Trophoblast cell (in vitro differentiated cells and primary cell): ENCODE data around the gene RGCC.

Experiments
- DNase-seq, 2 donors: peaks; one replicate each; pipeline ENCODE4 v3.0.0-alpha.2; 2016
- H2AFZ ChIP-seq: 2 replicates; pipeline ENCODE4 v1.6.1; 2013; ENCODE audit warnings: low read length, moderate library complexity, mild to moderate bottlenecking; ENCODE audit not compliant: insufficient read depth, poor library complexity
- H2AK5ac ChIP-seq: 2 replicates; pipeline ENCODE4 v1.6.1; 2013; ENCODE audit warnings: mild to moderate bottlenecking, low read length
- H2BK120ac ChIP-seq: 2 replicates; pipeline ENCODE4 v1.6.1; 2013; ENCODE audit warnings: low read length, mild to moderate bottlenecking, moderate library complexity; ENCODE audit not compliant: insufficient read depth, poor library complexity
- H2BK12ac ChIP-seq: 2 replicates; pipeline ENCODE4 v1.6.1; 2013; ENCODE audit warnings: mild to moderate bottlenecking, low read length, moderate library complexity
- H2BK5ac ChIP-seq: 2 replicates; pipeline ENCODE4 v1.6.1; 2013; ENCODE audit warnings: low read length, low read depth, moderate library complexity, mild to moderate bottlenecking; ENCODE audit not compliant: poor library complexity
- H3K14ac ChIP-seq: 2 replicates; pipeline ENCODE4 v1.6.1; 2013; ENCODE audit warnings: mild to moderate bottlenecking, low read length
- H3K18ac ChIP-seq: 2 replicates; pipeline ENCODE4 v1.6.1; 2013; ENCODE audit warnings: mild to moderate bottlenecking, low read length
- H3K23ac ChIP-seq: 2 replicates; pipeline ENCODE4 v1.6.1; 2013; ENCODE audit warnings: low read length
- H3K27ac ChIP-seq: 2 replicates; pipeline ENCODE4 v1.5.1; 2013; ENCODE audit warnings: low read depth, mild to moderate bottlenecking, inconsistent platforms, low read length, moderate library complexity
- H3K27me3 ChIP-seq: 2 replicates; pipeline ENCODE4 v1.6.1; 2013; ENCODE audit warnings: inconsistent platforms, mild to moderate bottlenecking, low read length, moderate library complexity; ENCODE audit not compliant: insufficient read depth
- H3K36me3 ChIP-seq, 2 experiments: 1 replicate in 1 of 2; 2 replicates in 1 of 2; pipeline ENCODE4 v1.6.1; 2013; ENCODE audit warnings: low read length in 2 of 2, mild to moderate bottlenecking in 2 of 2, moderate library complexity in 1 of 2; ENCODE audit not compliant: insufficient read depth in 2 of 2, control insufficient read depth in 1 of 2
- H3K4ac ChIP-seq: 2 replicates; pipeline ENCODE4 v1.6.1; 2013; ENCODE audit warnings: low read depth, mild to moderate bottlenecking, low read length, moderate library complexity
- H3K4me1 ChIP-seq, 2 experiments: 1 replicate in 1 of 2; 2 replicates in 1 of 2; pipeline ENCODE4 v1.6.1; 2013; ENCODE audit warnings: low read length in 2 of 2, mild to moderate bottlenecking in 2 of 2, moderate library complexity in 1 of 2; ENCODE audit not compliant: insufficient read depth in 2 of 2, control insufficient read depth in 1 of 2
- H3K4me2 ChIP-seq: 2 replicates; pipeline ENCODE4 v1.6.1; 2013; ENCODE audit warnings: inconsistent platforms, mild to moderate bottlenecking, low read length, moderate library complexity
- H3K4me3 ChIP-seq: 2 replicates; pipeline ENCODE4 v1.5.1; 2013; ENCODE audit warnings: mild to moderate bottlenecking, low read depth, low read length, inconsistent platforms
- H3K79me1 ChIP-seq: one replicate; pipeline ENCODE4 v1.6.1; 2013; ENCODE audit warnings: low read length
- H3K79me2 ChIP-seq: 2 replicates; pipeline ENCODE4 v1.6.1; 2013; ENCODE audit warnings: low read length, mild to moderate bottlenecking; ENCODE audit not compliant: control insufficient read depth, insufficient read depth, poor library complexity
- H3K9ac ChIP-seq: 2 replicates; pipeline ENCODE4 v1.6.1; 2013; ENCODE audit warnings: mild to moderate bottlenecking, low read length
- H3K9me3 ChIP-seq: 2 replicates; pipeline ENCODE4 v1.6.1; 2013; ENCODE audit warnings: low read depth, mild to moderate bottlenecking, control low read depth, inconsistent platforms, low read length; ENCODE audit not compliant: insufficient read depth
- H4K12ac ChIP-seq: 2 replicates; pipeline ENCODE4 v1.6.1; 2013; ENCODE audit warnings: low read depth, mild to moderate bottlenecking, low read length, moderate library complexity
- H4K8ac ChIP-seq: 2 replicates; pipeline ENCODE4 v1.6.1; 2013; ENCODE audit warnings: low read depth, mild to moderate bottlenecking, low read length, moderate library complexity
- H4K91ac ChIP-seq: one replicate; pipeline ENCODE4 v1.6.1; 2013; ENCODE audit warnings: low read depth, mild to moderate bottlenecking, low read length, moderate library complexity
- WGBS: extraction: QIAGEN DNeasy Blood & Tissue Kit; methylation state at CpG from one replicate; pipeline ENCODE4 v1.1.7; 2013; ENCODE audit warnings: missing lambda C conversion rate; ENCODE audit not compliant: insufficient read length, insufficient coverage; ENCODE audit errors: extremely low coverage; 5-methylcytosine and 5-hydroxymethylcytosine counted together

RGCC gene

DNA sequence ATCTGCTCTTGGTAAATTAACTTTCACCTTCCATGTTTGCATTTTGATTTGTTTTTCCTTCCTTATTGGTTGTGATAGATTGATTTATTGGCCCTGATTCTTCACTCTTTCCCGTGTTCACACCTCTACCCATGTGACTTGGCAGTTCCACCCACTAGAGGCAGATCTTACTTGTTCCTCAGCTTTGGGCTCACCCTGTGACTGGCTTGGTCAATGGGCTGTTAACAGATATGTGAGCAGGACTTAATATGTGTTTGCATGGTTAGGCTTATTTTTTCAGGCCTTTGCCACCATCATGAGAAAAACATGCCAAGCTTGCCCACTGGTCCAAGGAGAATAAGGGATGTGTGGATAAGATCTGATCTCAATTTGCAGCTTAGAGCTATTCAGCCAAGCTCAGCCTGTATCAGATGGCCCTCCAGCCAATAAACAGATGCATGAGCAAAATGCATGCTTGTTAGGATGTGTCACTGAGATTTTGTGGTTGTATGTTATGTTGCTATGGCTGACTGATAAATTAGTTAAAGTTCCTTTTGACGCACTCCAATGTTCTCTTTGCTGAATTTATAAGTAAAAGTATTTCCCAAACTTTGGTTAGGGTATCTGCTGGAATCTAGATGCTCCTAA lies 48.0 kb downstream of the RGCC start:
- WGBS, result no CpG with 5 or more reads among the region's 2 CpGs
- H3K9me3 ChIP-seq, result peaks cover 1% of the 10 kb centered on the region

DNA sequence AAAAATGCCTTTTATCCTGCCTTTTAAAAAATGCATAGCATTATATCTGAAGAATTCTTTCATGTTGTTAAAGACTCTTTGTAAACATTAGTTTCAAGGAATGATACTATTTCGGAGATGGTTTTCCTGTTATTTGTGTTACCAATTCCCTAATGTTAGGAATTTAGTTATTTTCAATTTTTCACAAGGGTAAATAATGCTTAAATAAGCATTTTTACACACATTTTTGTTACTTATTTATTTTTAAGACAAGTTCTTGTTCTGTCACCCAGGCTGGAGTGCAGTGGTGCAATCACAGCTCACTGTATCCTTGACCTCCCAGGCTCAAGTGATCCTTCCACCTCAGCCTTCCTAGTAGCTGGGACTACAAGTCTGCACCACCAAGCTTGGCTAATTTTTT lies 49.0 kb downstream of the RGCC start:
- Histone ChIP-seq H2BK12ac (no peak overlapping the region), H3K79me1 (no peaks in the 10 kb centered on the region), H3K4me1 (no peaks in the 10 kb centered on the region), H3K23ac (no peak overlapping the region), H3K27ac (no peak overlapping the region), H2BK5ac (no peak overlapping the region), H3K4me2 (no peak overlapping the region), H3K9ac (no peak overlapping the region), H3K18ac (no peak overlapping the region), H3K4ac (no peak overlapping the region), H3K36me3 (no peaks in the 10 kb centered on the region), H4K91ac (no peak overlapping the region), H3K9me3 (peaks cover 1% of the 10 kb centered on the region), H2BK120ac (no peak overlapping the region), H3K4me3 (no peak overlapping the region), H4K12ac (no peak overlapping the region), H3K14ac (no peak overlapping the region), H3K79me2 (no peaks in the 10 kb centered on the region), H2AK5ac (no peak overlapping the region), H4K8ac (no peak overlapping the region), H2AFZ (no peak overlapping the region), H3K27me3 (peaks cover 3% of the 10 kb centered on the region)
- DNase-seq, result no peak
- WGBS, result no CpG with 5 or more reads among the region's 1 CpG

More for the DNA sequence above, 48.0 kb downstream of the RGCC start:
- Histone ChIP-seq H3K79me1 (no peaks in the 10 kb centered on the region), H3K4me2 (no peak overlapping the region), H3K18ac (no peak overlapping the region), H3K79me2 (no peaks in the 10 kb centered on the region), H2BK12ac (no peak overlapping the region), H4K12ac (no peak overlapping the region), H3K4me1 (no peaks in the 10 kb centered on the region), H2AK5ac (no peak overlapping the region), H3K23ac (no peak overlapping the region), H4K91ac (no peak overlapping the region), H3K4me3 (no peak overlapping the region), H3K27ac (no peak overlapping the region), H4K8ac (no peak overlapping the region), H2AFZ (no peak overlapping the region), H2BK5ac (no peak overlapping the region), H3K14ac (no peak overlapping the region), H3K9ac (no peak overlapping the region), H3K27me3 (peaks cover 3% of the 10 kb centered on the region), H2BK120ac (no peak overlapping the region), H3K36me3 (no peaks in the 10 kb centered on the region), H3K4ac (no peak overlapping the region)
- DNase-seq, result peak; percentile 89 to 96

- no peak overlapping the region for H4K8ac ChIP-seq
- H3K9ac ChIP-seq, result no peak overlapping the region
- no CpG with 5 or more reads among the region's 3 CpGs for WGBS
- no peak overlapping the region for H3K23ac ChIP-seq
- no peak overlapping the region for H2BK120ac ChIP-seq
- H4K91ac ChIP-seq, result no peak overlapping the region
- no peak for DNase-seq
- H3K14ac ChIP-seq, result no peak overlapping the region
- no peaks in the 10 kb centered on the region for H3K27me3 ChIP-seq
- H3K27ac ChIP-seq, result no peak overlapping the region
- H2AK5ac ChIP-seq, result no peak overlapping the region
- no peaks in the 10 kb centered on the region for H3K36me3 ChIP-seq
- H3K9me3 ChIP-seq, result peaks cover 1% of the 10 kb centered on the region
- no peak overlapping the region for H4K12ac ChIP-seq
- H3K18ac ChIP-seq, result no peak overlapping the region
- H3K4me1 ChIP-seq, result no peaks in the 10 kb centered on the region
- H3K79me1 ChIP-seq, result no peaks in the 10 kb centered on the region
- no peak overlapping the region for H3K4ac ChIP-seq
- H3K4me2 ChIP-seq, result no peak overlapping the region
- no peak overlapping the region for H3K4me3 ChIP-seq
- H2BK5ac ChIP-seq, result no peak overlapping the region
- H3K79me2 ChIP-seq, result no peaks in the 10 kb centered on the region
- no peak overlapping the region for H2AFZ ChIP-seq
- H2BK12ac ChIP-seq, result no peak overlapping the region
These were observed 52.6 kb downstream of the RGCC start for GRCh38 chr13:41509971-41510370.

DNA sequence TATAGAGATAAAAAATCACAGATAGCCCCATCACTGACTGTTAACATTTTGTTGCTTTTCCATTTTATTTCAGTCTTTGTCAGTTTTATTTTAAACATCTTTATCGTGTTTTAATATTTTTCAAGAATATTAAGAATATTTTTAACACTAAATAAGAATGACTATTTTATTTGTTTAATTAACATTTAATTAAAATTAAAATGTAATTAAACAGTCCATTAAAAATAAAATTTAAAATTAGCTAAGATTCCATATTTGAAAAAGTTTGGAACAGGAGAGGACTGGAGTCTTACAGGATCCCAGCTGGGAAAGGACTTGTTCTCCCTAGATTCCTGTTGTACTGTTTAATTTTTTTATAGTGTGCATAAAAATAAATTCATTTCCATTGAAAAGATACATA lies 54.5 kb downstream of the RGCC start:
- H3K36me3 ChIP-seq, result no peaks in the 10 kb centered on the region
- no peak overlapping the region for H2BK120ac ChIP-seq
- H2BK5ac ChIP-seq, result no peak overlapping the region
- no peak overlapping the region for H3K4me2 ChIP-seq
- H4K12ac ChIP-seq, result no peak overlapping the region
- no peak overlapping the region for H3K27ac ChIP-seq
- no CpG with 5 or more reads among the region's 1 CpG for WGBS
- H3K27me3 ChIP-seq, result no peaks in the 10 kb centered on the region
- no peak overlapping the region for H3K9ac ChIP-seq
- H2AK5ac ChIP-seq, result no peak overlapping the region
- no peak overlapping the region for H4K8ac ChIP-seq
- no peak overlapping the region for H2AFZ ChIP-seq
- no peak for DNase-seq
- H3K14ac ChIP-seq, result no peak overlapping the region
- H3K4me1 ChIP-seq, result no peaks in the 10 kb centered on the region
- H3K79me1 ChIP-seq, result no peaks in the 10 kb centered on the region
- no peak overlapping the region for H3K23ac ChIP-seq
- no peak overlapping the region for H3K18ac ChIP-seq
- H3K9me3 ChIP-seq, result peaks cover 1% of the 10 kb centered on the region
- H4K91ac ChIP-seq, result no peak overlapping the region
- no peaks in the 10 kb centered on the region for H3K79me2 ChIP-seq
- no peak overlapping the region for H3K4ac ChIP-seq
- no peak overlapping the region for H2BK12ac ChIP-seq
- no peak overlapping the region for H3K4me3 ChIP-seq
